Retinal pigment epithelial cell (primary cell): ENCODE measurements around the gene BOLA3.

Experiments
- DNase-seq: peaks from one replicate; pipeline ENCODE4 v3.0.0-alpha.2; 2010; ENCODE audit warnings: low read depth
- H3K4me3 ChIP-seq: 2 replicates; pipeline ENCODE4 v1.5.1; 2011; ENCODE audit warnings: mild to moderate bottlenecking, low read length, control low read depth, moderate library complexity
- CTCF ChIP-seq: conservative IDR thresholded peaks from 2 replicates; pipeline ENCODE4 v1.5.1; 2011; ENCODE audit warnings: low read depth, low read length, control low read depth, inconsistent platforms

BOLA3 gene

DNA sequence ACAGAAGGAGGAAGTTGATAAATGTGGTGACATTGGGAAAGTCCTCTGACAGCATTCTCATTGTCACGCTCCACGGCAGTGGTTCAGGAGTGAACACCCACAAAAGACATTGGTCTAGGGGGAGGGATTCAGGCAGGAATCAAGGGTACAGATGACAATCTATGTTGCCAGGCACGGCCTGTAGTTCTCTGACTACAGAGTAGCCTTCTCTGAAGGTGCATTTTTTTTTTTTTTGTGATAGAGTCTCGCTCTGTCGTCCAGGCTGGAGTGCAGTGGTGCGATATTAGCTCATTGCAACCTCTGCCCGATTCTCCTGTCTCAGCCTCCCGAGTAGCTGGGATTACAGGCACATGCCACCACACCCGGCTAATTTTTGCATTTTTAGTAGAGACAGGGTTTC lies 38.3 kb upstream of the BOLA3 start:
- TF ChIP-seq CTCF, result no peak
- no peak overlapping the region for H3K4me3 ChIP-seq
- DNase-seq, result no peak

GRCh38 chr2:74183878-74184277 lies 36.2 kb upstream of the BOLA3 start:
- no peak overlapping the region for H3K4me3 ChIP-seq
- DNase-seq, result no peak
- TF ChIP-seq CTCF, result no peak

- DNase-seq, result no peak
- TF ChIP-seq CTCF, result no peak
- no peak overlapping the region for H3K4me3 ChIP-seq
Observed at GRCh38 chr2:74181739-74182138, 34.0 kb upstream of the BOLA3 start.

- peak overlapping the region; percentile 85 for H3K4me3 ChIP-seq
- no peak for DNase-seq
- TF ChIP-seq CTCF, result peak; percentile 21
Observed at GRCh38 chr2:74179063-74179865, 31.6 kb upstream of the BOLA3 start.

- peak; percentile 94 for DNase-seq
- peak within 1 kb of the TSS; percentile 85 for H3K4me3 ChIP-seq
- TF ChIP-seq CTCF, result no peak
Observed at GRCh38 chr2:74178211-74179062, 30.7 kb upstream of the BOLA3 start, which contains the start of gene MOB1A. TSS of gene MOB1A (minus strand) at chr2:74178879. CDS start at chr2:74178674, 205 bp downstream.

DNA sequence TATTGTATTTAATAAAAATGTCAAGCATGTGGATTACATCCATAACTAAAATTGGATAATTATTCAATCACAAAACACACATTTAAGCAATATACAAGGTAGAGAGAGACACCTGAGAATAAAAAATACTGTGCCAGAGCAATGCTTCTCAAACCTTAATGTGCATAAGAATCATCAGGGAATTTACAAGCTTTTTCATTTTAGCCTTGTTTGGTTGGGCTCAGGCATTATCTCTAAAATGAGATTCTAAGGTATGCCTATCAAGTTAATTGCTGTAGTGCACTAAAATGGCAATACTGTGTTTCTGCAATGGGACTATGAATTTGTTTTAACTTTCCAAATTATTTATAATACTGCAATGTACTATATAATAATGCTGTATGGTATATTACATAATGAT lies 30.0 kb upstream of the BOLA3 start:
- no peak for TF ChIP-seq CTCF
- no peak for DNase-seq
- peak overlapping the region; percentile 85 for H3K4me3 ChIP-seq
